Fibroblast of mammary gland (primary cell): Measurements from ENCODE around the gene DCLK1.

Source experiments
- DNase-seq: peaks from one replicate; pipeline ENCODE4 v3.0.0-alpha.2; 2010; ENCODE audit warnings: low read depth
- H3K4me3 ChIP-seq: 2 replicates; pipeline ENCODE4 v1.5.1; 2011; ENCODE audit warnings: low read depth, mild to moderate bottlenecking, low read length, moderate library complexity; ENCODE audit not compliant: control insufficient read depth
- CTCF ChIP-seq: conservative IDR thresholded peaks from 2 replicates; pipeline ENCODE4 v1.5.1; 2011; ENCODE audit warnings: low read depth, low read length, inconsistent platforms; ENCODE audit not compliant: control insufficient read depth, insufficient read depth

DCLK1 gene

DNA sequence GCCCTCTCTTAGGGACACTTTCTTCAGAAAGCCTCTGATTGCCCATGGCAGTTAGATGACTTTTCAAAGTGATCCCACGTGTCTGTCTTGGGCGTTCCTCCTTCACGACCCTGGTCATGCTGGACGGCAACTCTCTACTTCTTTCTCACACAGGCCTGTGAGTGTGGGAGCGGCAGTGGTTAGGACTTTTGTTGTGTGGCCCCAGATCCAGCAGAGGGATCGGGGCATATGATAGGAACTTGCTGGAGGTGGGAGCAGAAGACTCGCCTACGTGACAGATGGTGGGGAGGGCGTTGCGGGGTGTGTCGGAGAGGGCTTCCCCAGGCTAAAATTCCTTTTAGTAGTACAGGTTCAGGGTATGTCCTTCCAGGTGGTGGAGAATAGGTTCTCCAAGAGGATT lies 365.2 kb downstream of the DCLK1 start:
- no peak overlapping the region for H3K4me3 ChIP-seq
- TF ChIP-seq CTCF: no peak

DNA sequence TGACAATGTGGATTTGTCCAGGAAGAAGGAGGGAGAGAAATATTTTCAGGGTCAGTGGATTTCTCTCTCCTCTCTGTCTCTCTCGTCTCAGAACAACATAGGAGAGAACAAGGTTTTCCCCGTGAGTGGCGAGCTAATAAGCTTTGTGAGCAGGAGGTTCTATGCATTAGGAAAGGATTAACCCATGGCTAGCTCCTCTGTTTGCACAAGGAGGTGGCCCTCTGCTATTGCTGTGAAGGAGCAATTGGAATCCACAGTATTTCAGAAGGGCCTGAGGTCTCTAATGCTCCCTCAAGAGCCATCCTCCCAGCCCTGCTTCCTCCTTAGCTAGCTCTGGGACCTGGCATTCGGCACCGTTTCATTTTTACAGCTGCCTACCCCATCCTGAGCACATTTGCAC lies 365.8 kb downstream of the DCLK1 start:
- DNase-seq: no peak
- no peak overlapping the region for H3K4me3 ChIP-seq
- TF ChIP-seq CTCF: no peak

More for the DNA sequence above, 365.2 kb downstream of the DCLK1 start:
- DNase-seq: no peak

DNA sequence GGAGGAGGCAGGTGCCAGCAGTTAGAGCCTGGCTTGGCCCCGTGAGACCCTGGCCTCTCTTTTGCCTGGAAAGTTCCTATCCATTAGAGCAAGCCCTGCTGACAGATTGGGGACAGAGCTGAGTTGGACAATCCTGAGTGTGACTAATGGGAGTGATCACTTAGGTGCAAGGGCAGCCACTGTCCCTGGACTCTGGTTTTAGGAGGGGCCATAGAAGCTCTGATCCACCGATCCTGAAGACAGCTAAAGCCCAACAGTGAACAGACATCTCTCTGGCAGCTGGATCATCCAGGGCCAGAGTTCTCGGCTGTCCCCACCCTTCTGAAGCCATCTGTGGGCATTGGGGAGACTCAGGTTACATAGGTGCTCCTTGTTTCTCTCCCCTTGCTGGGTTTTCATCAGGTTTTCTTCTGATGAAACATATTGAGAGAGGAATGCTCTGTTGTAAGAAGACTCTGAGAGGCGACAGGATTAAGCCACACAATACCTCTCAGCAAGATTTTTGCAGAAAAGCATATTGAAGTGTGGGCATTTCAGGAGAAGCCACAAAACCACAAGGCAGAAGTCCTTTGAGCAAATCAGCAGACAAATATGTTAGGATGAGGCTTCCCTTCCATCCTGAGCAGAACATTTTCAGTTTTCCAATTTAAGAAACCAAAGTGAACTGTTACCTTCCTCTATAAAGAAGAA lies 366.7 kb downstream of the DCLK1 start:
- H3K4me3 ChIP-seq: no peak overlapping the region
- TF ChIP-seq CTCF: no peak
- no peak for DNase-seq

DNA sequence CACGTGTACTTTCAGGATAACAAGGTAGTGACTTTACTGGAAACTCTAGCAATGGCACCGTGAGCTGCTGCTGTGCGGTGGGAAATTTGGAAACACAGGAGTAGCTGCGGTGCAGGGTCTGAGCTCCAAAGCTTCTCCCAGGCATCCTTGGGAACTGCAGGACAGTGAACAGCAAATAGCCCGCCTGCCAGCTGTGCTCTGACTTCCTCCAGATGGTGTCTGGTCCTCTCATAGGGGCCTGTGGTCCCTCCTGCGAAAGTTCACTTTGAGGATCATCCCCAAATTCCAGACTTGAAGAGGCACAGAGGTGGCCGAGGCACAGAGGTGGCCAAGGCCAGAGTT lies 367.4 kb downstream of the DCLK1 start:
- H3K4me3 ChIP-seq: no peak overlapping the region
- TF ChIP-seq CTCF: no peak
- DNase-seq: no peak

GRCh38 chr13:35763060-35763781 lies 368.0 kb downstream of the DCLK1 start:
- no peak for TF ChIP-seq CTCF
- no peak overlapping the region for H3K4me3 ChIP-seq
- DNase-seq: no peak

DNA sequence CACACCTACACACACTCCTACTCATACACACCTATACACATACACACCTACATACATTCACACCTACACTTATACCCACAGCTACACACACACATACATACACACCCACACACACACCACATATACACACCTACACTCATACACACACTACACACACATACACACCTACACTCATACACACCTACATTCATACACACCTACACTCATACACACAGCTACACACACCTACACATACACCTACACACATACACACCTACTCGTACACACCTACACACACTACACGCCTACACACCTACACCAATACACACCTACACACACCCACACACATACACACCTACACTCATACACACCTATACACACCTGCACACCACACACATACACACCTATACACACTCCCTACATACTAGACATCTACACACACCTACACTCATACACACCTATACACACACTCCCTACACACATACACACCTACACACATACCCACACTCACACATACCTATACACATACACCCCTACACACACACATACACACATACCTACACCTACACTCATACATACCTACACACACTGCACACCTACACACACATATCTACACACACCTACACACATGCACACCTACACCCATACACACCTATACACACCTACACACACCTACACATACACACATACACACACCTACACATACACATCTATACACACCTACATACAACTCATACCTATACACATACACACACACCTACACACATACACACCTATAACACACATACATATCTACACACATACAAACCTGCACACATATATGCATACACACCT lies 369.5 kb downstream of the DCLK1 start:
- no peak for DNase-seq
- no peak for TF ChIP-seq CTCF
- H3K4me3 ChIP-seq: no peak overlapping the region
